GM19238 (cell line): Measurements from ENCODE around the gene ATF1.

Experiments used
- DNase-seq: peaks from one replicate; pipeline ENCODE4 v3.0.0; 2011; ENCODE audit warnings: low spot score; ENCODE audit not compliant: insufficient read length

Gene ATF1

DNA sequence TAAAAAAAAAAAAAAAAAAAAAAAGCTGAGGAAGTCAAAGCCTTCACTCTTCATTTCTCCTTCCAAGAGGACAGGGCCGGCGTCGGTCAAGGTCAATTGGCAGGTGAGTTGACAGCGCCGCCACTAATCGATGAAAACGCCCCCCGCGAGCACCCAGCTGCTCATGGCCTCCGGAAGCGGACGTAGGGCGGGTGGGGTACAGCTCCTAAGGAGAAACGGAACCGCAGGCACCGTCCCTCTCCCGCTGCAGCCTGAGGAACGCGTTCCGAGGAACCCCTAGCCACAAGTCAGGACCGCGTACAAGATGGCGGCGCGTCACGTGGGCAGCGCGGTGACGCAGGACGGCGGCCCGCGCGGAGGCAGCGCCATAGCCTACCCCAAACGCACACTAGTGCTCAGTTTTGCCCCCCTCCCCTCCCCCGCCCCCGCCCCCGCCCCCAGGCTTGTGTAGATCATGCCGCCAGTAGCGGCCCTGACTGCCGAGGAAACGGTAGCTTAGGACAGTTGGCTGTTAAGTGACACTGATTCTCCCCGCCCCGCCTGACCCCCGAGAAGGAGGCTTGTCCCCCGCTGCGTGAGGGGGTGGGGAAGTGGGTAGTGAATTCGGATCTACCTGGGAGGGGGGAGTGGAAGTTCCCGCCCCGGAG, at the start of gene ATF1:
TSS of gene ATF1 (plus strand) at position 463 of the 647 bp plus-strand sequence. CDS start 16,045 bp downstream, outside the sequence.
- peak; percentile 87 for DNase-seq

DNA sequence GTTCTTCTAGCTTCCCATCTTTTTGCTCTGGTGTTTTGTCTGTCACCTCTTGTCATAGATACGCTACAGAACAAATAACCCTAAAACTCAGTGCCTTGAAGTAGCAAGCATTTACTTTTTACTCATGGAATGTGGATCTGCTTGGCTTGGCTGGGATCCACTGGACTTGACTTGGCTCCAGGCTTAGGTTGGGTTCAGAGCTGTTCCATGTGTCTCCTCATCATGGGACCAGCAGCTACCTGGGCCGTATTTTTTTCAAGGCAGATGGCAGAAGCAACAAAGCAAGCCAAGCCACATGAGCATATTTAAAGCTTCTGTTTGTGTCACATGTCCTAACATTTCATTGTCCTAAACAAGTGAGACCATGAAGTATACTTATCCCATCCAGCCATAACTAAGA, 48.7 kb upstream of the ATF1 start:
- DNase-seq, result no peak

DNA sequence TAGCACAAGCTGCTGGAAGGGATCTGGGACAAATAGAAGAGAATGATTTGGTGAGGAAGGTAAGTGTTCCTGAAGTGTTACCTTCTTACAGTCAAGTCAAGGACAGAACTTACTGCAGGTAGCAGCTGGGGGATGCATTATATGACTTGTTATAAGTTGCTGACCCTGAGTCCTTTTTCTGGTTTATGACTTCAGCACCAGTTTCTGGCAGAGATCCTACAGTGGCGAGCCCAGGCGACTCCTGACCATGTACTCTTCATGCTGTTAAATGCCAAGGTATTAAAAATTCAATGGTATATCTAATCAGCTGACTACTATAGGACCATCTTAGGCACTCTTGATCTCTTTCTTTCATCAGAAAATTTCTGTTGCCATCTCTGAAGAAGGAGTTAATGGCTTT, 45.1 kb upstream of the ATF1 start:
- no peak for DNase-seq

DNA sequence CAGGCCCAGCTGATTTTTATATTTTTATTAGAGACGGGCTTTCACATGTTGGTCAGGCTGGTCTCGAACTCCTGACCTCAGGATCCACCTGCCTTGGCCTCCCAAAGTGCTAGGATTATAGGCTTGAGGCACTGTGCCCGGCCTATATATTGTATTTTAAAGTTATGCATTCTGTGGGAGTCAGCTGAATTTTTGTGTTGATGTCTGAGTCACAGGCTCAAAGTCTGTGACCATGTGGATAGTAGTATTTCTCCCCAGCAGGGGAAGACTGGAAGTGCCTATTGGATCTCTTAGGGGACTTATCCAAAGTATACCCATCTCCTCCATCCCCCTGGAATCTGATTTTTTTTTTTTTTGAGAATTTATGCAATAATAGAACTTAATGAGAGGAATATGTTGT, 43.8 kb upstream of the ATF1 start:
- DNase-seq, result no peak

- no peak for DNase-seq
Observed at GRCh38 chr12:50720501-50720900, 43.4 kb upstream of the ATF1 start.

GRCh38 chr12:50723865-50724264, 40.0 kb upstream of the ATF1 start:
- DNase-seq, result no peak

GRCh38 chr12:50725011-50725942, 38.6 kb upstream of the ATF1 start:
- DNase-seq, result no peak

GRCh38 chr12:50727466-50727865, 36.4 kb upstream of the ATF1 start:
- DNase-seq, result no peak

GRCh38 chr12:50728417-50728816, 35.5 kb upstream of the ATF1 start:
- no peak for DNase-seq

GRCh38 chr12:50728841-50729240, 35.1 kb upstream of the ATF1 start:
- DNase-seq, result no peak

DNA sequence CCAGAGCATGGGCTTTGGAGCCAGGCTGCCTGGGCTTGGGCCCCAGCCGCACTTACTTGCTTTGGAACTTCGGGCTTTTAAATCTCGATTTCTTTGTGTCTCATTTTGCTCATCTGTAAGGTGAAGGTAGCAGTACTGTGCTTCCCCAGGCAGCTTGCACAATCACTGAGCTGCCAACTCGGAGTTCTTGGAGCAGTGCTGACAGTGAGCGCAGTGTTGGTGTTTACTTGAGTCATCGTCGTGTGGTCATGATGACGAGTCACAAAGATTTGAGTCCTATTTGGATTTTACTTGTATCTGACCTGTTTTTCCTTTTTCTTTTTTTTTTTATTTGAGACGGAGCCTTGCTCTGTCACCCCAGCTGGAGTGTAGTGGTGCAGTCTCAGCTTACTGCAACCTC, 31.3 kb upstream of the ATF1 start:
- DNase-seq, result no peak

- DNase-seq, result no peak
Observed at GRCh38 chr12:50733706-50734105, 30.2 kb upstream of the ATF1 start.

DNA sequence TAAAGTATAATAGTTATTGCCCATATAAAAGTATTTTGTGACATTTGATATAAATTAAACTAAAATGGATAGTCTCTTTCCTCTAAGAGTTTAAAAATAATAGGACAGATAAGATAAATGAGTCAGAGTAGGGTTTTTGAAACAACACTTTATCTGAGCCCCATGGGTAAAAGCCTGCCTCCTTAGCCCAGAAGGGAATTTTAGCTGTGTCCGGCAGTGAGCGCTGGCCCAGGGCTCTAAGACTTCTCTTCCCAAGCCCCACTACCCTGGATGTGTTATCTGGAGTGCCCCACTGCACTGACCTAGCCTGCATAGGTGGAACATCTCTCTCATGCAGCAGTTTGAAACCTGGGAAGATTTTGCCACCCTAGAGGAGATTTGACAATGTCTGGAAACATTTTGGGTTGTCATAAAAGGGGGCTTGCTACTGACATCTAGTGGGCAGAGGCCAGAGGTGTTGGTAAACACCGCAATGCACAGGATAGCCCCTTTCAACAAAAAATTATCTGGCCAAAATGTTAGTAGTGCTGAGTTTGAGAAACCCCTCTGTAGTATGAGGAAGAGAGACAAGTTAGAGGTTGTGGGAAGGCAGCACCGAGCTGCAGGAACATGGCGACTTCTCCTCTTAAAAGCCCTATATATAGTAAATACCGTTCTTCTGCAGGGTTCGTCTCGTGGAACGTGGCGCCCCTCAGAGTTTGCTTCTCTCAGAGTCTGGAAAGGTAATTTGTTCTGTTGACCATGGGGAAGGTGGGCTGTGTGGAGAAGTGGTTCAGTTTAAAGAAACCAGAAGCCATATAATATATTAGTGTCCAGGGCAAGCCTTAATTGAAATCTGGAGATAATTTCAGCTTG, 29.3 kb upstream of the ATF1 start:
- no peak for DNase-seq

- no peak for DNase-seq
Observed at GRCh38 chr12:50739611-50740010, 24.3 kb upstream of the ATF1 start.

- DNase-seq, result no peak
Observed at GRCh38 chr12:50740307-50740706, 23.6 kb upstream of the ATF1 start.

- DNase-seq, result no peak
Observed at GRCh38 chr12:50742776-50743175, 21.1 kb upstream of the ATF1 start.

GRCh38 chr12:50745861-50746260, 18.0 kb upstream of the ATF1 start:
- no peak for DNase-seq

DNA sequence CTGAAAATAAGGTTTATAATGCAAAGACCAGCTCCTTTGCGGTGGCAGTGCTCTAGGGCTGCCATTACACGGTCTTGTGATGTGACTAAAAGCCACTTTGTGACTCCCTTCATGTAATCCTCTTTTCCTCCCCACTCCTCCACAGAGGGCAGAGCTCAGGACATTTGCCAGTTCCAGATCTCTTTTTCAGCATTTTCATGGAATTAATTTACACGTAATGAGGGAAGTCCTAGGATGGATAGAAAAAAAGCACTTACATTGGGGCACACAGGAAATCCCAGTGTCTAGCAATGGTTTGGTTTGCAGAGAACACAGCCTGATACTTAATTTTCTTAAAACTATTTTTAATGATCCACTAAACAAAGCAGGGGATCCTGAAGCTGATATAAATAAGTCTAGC, 17.5 kb upstream of the ATF1 start:
- no peak for DNase-seq

- DNase-seq, result no peak
Observed at GRCh38 chr12:50747817-50748216, 16.1 kb upstream of the ATF1 start.

GRCh38 chr12:50749459-50749882, 14.4 kb upstream of the ATF1 start:
- no peak for DNase-seq

DNA sequence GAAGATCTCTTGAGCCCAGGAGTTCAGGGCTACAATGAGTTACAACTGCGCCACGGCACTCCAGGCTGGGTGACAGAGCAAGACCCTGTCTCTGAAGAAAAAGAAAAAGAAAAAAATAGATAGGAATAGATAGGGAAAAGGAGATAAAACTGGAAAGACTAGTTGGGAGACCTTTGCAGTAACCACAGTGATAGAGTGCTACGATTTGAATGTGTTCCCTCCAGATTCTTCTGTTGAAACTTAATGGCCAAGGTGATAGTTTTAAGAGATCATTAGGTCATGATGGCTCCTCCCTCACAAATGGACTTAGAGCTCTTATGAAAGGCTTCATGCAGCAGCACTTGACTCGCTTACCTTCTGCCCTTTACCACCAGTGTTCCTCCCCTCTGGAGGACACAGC, 13.5 kb upstream of the ATF1 start:
- DNase-seq, result no peak
